DLD1 (cell line): ENCODE results near the gene SEC16A.

ENCODE experiments used
- in situ Hi-C: cut with HindIII; loops from 2 replicates; pipeline ENCODE4 v1.10.0; 2017; ENCODE audit warnings: low sequenced_read_pairs

The SEC16A gene

DNA sequence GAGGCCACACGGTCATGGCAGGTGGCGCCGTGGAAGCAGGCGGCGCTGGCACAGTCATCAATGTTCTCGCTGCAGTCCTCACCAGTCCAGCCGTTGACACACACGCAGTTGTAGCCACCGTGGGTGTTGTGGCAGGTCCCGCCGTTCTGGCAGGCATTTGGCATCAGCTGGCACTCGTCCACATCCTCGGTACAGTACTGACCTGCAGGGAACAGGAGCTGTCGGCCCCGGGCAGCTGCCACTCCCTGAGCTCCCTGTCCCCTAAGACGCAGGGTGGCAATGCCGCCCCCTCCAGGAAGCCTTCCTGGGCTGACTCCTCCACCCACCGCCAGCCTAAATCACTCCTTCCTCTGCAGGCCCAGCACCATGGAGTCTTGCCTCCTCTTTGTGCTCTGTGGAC lies 35.8 kb upstream of the SEC16A start:
- in situ Hi-C loops: no loop called here

GRCh38 chr9:136517950-136518349 lies 35.1 kb upstream of the SEC16A start:
- in situ Hi-C loops: no loop called here

DNA sequence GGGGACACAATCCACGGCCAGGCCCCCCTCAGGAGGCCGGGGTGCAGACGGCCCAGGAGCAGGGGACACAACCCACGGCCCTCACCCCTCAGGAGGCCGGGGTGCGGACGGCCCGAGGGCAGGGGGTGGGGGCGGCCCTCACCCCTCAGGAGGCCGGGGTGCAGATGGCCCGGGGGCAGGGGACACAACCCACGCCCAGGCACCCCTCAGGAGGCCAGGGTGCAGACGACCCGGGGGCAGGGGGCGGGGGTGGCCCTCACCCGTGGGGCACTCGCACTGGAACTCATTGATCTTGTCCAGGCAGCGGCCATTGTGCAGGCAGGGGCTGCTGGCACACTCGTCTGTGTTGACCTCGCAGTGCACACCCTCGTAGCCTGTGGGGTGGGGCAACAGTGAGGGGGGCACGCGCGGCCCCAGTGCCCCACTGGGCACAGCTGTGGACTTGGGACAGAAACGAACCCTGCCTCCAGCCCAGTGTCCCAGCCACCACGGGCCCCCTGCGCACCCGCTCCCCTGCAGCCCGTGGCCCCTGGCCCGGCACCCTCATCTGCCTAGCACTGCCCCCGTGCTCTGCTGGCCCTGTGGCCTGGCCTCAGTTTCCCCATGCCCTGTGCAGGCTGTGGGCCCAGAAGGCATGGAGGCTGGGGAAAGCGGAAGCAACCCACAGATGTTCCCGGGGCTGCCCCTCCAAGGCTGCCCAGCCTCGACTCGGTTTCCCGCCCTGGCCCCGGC lies 34.3 kb upstream of the SEC16A start:
- in situ Hi-C loops: no loop called here

DNA sequence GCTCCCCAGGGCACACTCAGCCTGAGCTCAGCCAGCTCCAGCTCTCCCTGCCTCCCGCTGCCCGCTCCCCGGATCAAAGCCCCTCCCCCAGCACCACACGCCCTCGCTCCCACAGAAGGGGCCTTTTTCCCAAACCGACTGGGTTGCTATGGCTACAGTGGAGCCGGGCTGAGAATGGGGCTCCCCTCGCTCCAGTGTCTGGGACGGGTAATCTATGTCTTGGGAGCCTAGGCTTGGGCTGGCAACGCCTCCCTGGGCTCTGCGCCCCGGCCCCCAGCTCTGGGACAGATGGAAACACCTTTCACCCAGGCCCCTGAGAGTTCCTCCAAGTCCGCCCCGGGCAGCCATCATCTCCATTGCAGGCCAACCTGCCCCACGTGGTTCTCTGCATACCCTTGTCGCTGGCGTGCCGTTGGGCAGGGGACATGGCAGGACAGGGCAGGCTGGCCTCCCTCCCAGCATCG lies 33.4 kb upstream of the SEC16A start:
- in situ Hi-C loops: no loop called here

DNA sequence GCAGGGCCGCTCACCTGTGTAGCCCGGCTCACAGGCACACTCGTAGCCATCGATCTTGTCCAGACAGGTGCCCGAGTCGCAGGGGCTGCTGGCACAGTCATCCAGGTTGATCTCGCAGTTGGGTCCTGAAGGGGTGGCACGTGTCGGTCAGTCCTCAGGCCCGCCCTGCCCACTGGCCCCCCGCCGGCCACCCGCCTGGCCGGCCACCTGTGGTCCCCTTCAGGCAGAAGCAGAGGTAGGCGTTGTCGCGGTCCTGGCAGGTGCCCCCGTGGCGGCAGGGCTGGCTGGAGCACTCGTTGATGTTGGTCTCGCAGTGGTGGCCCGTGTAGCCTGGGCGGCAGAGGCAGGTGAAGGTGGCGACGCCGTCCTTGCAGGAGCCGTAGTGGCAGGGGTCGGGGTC lies 32.4 kb upstream of the SEC16A start:
- in situ Hi-C loops: no loop called here

GRCh38 chr9:136514022-136514714 lies 31.3 kb upstream of the SEC16A start:
- in situ Hi-C loops: no loop called here

DNA sequence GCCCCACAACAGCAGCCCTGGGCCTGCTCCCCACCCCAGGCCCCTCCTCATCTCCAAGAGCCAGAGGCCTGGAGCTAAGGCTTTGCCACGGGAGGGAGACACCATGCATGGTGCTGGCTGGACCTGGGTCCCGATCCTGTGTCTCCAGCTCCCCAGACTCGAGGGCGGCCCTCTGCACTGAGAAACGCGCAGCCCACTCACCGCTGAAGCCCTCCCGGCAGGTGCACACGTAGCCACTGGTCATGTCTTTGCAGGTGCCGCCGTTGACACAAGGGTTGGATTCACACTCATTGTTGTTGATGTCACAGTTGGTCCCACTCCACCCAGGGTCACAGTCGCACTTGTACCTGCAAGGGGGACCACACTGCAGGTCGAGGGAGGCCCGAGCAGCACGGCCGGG lies 30.4 kb upstream of the SEC16A start:
- in situ Hi-C loops: no loop called here

DNA sequence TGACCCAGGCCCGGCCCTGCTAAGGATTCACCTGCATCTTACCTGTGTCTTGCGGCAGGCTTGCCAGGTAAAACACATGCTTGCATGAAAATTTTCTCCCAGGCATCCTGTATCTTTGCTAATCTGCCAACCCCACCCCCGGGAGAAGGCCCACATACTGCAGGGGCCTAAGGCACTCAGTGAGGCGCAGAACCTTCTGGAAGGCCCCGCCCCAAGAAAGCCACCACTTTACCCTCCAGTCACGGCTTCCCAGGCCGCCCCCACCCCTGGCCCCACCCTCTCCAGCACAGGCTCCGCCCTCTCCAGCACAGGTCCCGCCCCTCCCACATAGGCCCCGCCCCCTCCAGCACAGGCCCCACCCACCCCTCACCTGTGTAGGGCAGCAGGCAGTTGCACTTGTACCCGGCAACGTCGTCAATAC lies 29.8 kb upstream of the SEC16A start:
- in situ Hi-C loops: no loop called here

DNA sequence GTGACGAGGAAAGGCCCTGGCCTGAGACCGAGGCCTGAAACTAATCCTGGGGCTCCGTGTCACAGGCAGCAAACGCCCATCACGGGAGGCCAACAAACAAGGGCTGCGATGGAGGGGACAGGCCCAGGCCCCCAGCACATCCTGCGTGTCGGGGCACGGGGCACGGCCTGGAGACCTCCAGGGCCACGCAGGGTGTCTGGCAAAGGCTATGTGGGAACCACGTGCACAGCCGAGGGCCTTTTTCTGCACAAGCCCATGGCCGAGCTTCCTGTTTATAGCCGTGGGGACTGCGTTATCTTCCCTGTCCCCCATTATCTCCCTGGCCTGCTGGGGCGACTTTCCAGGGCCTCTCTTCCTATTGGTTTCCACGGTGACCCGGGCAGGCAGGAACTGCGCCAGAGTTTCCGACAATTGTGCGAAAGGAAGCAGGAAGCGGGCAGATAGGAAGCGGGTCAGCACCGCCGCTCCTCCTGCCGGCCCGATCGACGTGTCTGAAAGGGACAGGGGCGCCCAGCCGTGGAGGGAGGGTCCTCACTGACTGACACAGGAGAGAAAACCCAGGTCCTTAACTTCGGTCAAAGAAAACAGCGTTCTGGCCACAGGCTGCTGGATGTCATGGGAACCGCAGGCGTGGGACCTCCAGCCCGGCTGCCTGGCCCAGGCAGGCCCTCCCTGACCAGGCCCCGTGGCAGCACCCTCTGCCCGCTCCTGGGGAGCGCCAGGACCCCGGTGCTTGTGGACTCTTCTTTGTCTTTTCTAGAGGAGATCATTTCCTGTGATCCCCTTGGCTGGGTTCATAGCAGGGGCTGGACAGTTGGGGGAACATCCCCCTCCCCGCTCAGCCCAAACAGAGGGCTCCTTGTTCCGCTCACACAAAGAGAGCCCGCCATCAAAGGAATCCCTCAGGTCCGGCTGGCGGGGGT lies 29.1 kb upstream of the SEC16A start:
- in situ Hi-C loops: no loop called here

DNA sequence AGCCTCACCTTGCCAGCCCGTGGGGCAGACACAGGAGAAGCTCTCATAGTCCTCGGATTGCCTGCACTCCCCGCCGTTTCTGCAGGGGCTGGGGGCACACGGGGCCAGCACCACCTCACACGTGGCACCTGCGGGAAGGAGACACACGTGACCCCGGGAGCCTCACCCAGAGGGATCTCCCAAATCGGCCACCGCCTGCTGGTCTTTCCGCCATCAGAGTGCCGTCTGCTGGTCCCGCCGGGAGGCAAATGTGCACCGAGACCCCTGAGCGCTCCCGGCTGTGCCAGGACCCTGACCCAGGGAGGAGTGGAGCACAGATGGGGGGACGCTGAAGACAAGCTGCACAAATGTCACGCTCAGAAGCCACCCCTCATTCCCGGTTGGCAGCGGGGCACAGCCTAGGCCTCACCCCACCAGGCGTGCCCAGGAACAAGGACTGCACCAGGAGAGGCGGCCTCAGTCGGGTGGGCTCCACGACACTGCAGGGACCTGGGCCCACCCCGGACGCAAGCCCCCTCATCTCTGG lies 28.4 kb upstream of the SEC16A start:
- in situ Hi-C loops: no loop called here

DNA sequence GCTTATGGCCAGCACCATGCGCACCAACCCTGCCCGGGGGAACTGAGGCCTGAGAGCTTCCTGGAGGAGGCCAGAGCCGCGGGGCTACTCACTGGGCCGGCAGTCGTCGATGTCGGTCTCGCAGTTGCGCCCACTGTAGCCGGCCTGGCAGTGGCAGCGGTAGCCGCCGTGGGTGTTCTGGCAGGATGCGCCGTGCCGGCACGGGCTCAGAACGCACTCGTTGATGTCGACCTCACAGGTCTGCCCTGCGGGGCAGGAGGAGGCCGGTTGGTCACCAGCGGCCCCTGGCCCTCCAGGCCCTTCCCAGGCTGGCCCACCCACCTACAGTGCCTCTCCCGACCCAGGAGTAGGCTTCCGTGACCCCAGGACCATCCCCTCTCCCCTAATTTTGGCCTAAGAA lies 27.7 kb upstream of the SEC16A start:
- in situ Hi-C loops: no loop called here

DNA sequence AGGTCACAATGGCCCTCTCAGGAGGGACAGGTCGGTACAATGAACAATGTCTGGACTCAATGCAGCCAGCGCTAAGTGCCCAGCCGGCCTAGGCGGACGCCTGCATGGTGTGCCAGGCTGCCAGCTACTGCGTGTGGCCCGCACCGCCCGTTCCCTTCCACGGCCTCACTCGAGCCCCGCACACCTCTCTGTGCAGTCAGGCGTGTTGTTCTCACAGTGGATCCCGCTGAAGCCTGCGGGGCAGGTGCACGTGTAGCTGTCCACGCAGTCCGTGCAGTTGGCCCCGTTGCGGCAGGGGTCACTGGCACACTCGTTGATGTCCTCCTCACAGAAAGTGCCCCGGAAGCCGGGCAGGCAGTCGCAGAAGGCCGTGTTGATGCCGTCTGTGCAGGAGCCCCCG lies 26.7 kb upstream of the SEC16A start:
- in situ Hi-C loops: no loop called here

GRCh38 chr9:136508729-136509500 lies 26.1 kb upstream of the SEC16A start:
- in situ Hi-C loops: no loop called here

- in situ Hi-C loops: no loop called here
These were observed 25.1 kb upstream of the SEC16A start for GRCh38 chr9:136507992-136508375.

DNA sequence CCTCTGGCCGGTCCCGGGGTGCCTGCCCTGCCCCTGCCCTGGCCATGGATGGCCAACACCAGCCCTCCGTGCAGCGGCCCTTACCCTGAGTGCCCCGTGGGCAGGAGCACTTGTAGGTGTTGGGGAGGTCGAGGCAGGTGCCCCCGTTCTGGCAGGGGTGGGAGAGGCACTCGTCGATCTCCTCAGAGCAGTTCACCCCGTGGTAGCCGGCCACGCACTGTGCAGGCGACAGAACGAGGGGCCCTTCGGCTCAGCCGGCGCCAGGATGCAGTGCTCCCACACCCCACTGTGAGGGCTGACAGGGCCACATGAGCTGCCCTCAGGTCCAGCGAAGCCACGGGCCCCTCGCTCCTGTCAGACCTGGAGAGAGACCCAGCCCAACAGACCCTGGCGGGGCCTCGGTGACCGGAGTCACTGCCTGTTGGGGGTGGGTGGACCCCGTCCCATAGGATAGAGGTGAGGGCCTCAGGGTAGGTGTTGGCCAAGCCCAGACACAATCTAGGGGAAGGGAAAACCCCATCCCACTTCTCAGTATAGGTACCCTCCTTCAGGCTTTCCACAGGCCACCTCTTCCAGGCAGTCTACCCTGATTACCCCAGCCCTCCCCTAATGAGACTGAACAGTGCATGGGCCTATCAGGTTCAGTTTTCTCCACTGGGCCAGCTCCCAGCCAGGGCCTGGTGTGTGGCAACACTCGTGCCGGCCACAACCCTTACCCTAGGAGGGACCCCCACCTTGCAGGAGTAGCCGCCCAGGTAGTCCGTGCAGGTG lies 24.6 kb upstream of the SEC16A start:
- in situ Hi-C loops: no loop called here

GRCh38 chr9:136506425-136506824 lies 23.6 kb upstream of the SEC16A start:
- in situ Hi-C loops: no loop called here

DNA sequence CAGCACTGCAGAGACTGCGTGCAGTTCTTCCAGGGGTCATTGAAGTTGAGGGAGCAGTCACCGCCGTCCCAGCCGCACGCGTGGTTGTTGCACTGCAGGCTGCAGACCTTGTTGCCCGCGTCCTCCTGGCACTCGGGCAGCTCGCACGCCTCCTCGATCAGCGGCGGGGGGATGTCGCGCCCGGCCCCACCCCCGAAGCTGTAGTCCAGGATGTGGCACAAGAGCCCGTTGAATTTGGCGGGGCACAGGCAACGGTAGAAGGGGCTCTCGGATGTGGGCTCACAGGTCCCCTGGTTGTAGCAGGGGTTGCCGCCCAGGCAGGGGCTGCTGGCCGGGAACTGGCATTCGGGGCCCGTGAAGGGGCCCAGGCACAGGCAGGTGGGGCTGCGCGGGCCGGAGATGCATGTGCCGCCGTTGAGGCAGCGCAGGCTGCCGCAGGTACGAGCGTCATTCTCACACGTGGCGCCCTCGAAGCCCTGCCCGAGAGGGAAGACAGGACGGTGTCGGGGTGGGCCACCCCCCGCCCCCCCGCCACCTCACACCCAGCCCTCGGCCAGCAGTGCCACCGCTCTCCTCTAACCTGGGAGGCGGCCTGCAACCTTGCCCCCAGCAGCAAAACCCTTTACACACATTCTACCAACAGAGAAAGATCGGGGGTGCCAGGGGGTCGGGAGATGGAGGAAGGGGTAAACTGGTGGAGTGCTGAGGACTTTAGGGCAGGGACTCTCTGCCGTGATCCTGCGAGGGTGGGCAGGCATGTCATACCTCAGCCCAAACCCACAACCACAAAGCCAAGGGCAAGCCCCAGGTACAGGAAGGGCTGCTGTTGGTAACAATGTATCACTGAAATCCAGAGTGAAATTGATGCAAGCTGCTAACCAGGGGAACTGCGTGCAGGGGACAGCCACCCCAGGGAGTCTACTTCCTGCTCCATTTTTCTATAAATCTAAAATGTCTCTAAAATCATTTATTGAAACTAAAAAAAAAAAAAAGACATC lies 22.9 kb upstream of the SEC16A start:
- in situ Hi-C loops: no loop called here

DNA sequence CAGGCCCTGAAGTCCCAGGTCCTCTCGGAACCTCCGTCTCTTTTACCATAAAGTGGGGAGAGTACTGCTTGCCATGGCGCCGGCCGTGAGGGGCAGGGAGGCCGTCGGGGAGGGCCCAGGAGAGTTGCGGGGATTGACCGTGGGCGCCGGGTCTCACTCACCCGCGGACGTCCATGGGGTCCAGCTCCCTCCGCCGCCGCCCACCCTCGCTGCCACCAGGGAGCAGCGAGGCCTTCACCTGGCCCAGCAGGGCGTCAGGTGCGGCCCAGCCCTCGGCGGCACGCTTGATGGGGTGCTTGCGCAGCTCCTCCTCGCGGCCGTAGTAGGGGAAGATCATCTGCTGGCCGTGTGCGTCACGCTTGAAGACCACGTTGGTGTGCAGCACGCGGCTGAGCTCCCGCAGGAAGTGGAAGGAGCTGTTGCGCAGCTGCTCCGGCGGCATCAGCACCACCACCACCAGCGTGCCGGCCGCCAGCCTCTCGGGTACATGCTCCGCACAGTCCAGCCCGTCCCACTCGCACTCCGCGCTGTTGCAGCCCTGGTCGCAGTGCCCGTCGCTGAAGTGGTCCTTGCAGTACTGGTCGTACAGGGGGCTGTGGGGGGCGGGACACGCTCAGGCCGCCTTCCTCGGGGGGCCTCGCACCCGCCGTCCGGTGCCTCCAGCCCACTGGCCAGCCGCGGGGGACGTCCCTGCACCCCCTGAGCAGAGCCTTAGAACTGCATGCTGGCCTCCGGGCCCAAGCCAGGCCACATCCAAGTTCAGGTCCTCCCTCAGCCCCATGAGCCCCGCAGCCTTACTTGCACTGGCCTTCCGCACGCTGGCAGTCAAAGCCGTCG lies 21.9 kb upstream of the SEC16A start:
- in situ Hi-C loops: no loop called here
